Vagina (tissue), 2 donors: Measurements from ENCODE around the gene NBPF3.

ENCODE experiments used
- POLR2A ChIP-seq, 2 donors: fragments of 450-650 bp; IDR thresholded peaks; one replicate each; pipeline ENCODE4 v1.6.1; 2017; ENCODE audit warnings: antibody characterized with exemption in 2 of 2, mild to moderate bottlenecking in 2 of 2, moderate library complexity in 2 of 2
- POLR2AphosphoS5 ChIP-seq, 2 donors: sonication (generic); formaldehyde crosslinking; IDR thresholded peaks; one replicate each; pipeline ENCODE4 v1.9.0; 2017; ENCODE audit warnings: antibody characterized with exemption in 2 of 2, mild to moderate bottlenecking in 2 of 2, low read depth in 1 of 2; ENCODE audit not compliant: insufficient read depth in 1 of 2
- TF ChIP-seq, protein P1 (sequence below), 3 experiments: fragments of 450-650 bp in 2 of 3; fragments of 200-600 bp in 1 of 3; sonication (generic) in 1 of 3; IDR thresholded peaks; one replicate each; pipeline ENCODE4 v1.5.1; 2017 to 2019; ENCODE audit warnings: antibody characterized with exemption in 3 of 3, mild to moderate bottlenecking in 2 of 3, moderate library complexity in 2 of 3

DNA sequence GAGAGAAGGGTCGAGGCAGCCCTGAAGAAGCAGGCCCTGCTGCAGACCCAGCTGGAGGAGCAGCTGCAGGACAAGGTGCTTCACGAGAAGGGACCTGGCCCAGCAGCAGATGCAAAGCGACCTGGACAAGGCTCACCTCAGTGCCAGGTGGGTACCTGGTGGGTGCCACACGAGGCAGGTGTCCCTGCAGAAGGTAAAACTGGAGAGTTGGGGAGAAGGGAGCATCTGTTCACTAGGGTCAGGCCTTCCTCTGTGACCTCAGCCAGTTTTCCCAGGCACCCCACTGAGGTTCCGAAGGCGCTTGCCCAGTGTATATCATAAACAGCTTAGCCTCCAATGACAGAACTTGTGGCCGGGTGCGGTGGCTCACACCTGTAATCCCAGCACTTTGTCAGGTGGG, 5.5 kb upstream of the NBPF3 start:
- no peak for TF ChIP-seq POLR2A (IDR thresholded peaks at IDR 0.05)
- TF ChIP-seq, protein P1, sequence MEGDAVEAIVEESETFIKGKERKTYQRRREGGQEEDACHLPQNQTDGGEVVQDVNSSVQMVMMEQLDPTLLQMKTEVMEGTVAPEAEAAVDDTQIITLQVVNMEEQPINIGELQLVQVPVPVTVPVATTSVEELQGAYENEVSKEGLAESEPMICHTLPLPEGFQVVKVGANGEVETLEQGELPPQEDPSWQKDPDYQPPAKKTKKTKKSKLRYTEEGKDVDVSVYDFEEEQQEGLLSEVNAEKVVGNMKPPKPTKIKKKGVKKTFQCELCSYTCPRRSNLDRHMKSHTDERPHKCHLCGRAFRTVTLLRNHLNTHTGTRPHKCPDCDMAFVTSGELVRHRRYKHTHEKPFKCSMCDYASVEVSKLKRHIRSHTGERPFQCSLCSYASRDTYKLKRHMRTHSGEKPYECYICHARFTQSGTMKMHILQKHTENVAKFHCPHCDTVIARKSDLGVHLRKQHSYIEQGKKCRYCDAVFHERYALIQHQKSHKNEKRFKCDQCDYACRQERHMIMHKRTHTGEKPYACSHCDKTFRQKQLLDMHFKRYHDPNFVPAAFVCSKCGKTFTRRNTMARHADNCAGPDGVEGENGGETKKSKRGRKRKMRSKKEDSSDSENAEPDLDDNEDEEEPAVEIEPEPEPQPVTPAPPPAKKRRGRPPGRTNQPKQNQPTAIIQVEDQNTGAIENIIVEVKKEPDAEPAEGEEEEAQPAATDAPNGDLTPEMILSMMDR (IDR thresholded peaks at IDR 0.05): no peak
- no peak for TF ChIP-seq POLR2AphosphoS5 (IDR thresholded peaks at IDR 0.05; ENCODE audit: insufficient read depth in 1 of 2, low read depth in 1 of 2)
